HG03135 (cell line): Measurements from ENCODE around the gene TBC1D3H.
"Not testable (repeated sequence)": the region's sequence is repeated elsewhere in the genome, so short reads cannot be mapped to it uniquely, and the experiment has no call there.

Source experiments
- ATAC-seq: cut with Tn5 transposase; IDR thresholded peaks from one replicate; pipeline ENCODE4 v1.9.1; 2021; ENCODE audit warnings: mild to moderate bottlenecking, moderate library complexity; ENCODE audit not compliant: unreplicated experiment

The TBC1D3H gene

GRCh38 chr17:36388385-36389245 is at the start of gene TBC1D3H:
Gene TBC1D3H, minus strand, starts transcription at chr17:36388435. Its CDS starts 1,540 bp downstream, at chr17:36386895.
- ATAC-seq: not testable (repeated sequence)

DNA sequence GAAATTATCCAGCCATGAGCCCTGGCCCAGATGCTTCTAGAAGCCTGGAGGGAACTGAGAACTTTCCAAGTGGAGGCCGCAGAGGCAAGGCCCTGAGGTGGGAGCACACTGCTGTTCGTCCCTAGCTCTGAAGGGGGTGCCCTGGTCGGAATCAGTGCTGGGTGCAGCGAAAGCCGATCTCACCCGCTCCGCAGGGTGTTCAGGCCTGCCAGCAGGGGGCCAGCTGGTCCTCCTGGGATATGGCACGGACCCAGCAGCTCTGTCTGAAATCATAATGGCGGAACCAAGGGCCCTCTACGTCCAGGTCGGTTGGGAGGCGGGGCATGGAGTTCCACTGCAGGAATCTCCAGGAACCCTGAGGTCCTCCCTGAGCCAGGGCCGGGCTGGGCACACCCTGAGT is 40.7 kb upstream of the TBC1D3H start:
- ATAC-seq: not testable (repeated sequence)

GRCh38 chr17:36415180-36415941 is 27.1 kb upstream of the TBC1D3H start:
- ATAC-seq: not testable (repeated sequence)

- not testable (repeated sequence) for ATAC-seq
Observed at GRCh38 chr17:36390943-36391645, 2.9 kb upstream of the TBC1D3H start.

DNA sequence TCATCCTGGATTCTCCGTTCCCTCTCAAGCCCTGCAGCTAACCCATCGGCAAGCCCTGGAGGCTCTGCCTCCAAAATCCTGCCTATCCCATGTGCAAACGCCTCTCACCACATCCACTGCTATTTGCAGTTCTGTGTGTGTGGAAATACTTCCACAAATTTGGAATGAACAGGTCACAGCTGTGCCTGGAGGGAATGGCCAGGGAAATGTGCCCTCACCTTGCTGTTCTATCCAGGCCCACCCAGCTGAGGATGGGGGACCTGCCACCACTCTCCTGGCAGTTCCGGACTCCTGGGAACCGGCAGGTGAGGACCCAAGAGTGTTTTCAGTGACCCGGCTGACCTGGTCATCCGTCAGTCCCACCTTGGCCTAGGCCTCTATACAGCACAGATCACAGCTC is 12.3 kb downstream of the TBC1D3H start:
- ATAC-seq: not testable (repeated sequence)

DNA sequence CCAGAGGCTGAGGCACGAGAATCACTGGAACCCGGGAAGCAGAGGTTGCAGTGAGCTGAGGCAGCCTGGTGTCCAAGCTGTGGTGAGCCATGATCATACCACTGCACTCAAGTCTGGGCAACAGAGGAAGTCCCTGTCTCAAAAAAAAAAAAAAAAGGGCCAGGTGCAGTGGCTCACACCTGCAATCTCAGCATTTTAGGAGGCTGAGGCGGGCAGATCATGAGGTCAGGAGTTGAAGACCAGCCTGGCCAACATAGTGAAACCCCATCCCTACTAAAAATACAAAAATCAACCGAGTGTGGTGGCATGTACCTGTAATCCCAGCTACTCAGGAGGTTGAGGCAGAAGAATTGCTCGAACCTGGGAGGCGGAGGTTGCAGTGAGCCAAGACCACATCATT is 25.7 kb downstream of the TBC1D3H start:
- ATAC-seq: not testable (repeated sequence)
